HG02938 (cell line): ENCODE results near the gene F5.
A peak's percentile ranks its signal among the peaks of the same experiment; 100 is the strongest.

Source experiments
- ATAC-seq: cut with Tn5 transposase; IDR thresholded peaks from one replicate; pipeline ENCODE4 v1.9.1; 2021; ENCODE audit warnings: mild to moderate bottlenecking, moderate library complexity; ENCODE audit not compliant: unreplicated experiment

Gene F5

DNA sequence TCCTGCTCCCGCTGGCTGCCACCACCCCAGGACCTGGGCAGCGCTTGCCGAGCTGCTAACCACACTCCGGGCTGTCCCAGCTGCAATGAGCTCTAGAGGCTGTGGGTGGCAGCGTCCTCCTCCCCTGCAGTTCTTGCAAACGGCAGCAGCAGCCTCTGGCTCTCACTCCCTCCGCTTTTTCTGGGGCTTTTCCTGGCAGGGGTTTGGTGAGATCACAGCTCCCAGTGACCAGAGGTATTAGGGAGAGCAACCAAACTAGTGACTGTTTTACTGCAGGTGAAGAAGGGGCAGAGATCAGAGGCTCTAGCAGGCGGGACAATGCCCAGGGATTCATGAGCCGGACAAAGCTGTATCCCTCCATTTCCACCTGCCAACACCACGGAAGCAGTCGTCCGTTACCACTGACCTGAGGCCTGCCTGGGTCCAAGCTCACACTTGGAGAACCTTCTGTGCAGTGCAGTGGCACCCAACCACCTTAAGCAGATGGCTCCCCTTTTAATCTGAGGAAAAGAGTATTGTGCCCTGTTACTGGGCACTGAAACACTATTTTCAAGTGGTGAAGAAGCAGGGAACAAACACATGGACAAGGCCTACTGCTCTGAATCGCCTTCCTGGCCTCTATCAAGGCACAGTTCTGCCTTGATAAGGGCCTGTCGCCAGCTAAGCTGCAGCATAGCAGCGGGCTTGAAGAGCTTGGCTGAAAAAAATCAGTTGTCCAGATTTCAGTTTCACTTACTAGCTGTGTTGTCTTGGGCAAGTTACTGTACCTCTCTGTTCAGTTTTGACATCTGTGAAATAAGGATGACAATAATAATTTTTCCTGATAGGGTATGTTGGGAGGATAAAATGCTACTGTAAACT, at the start of gene F5:
Gene F5 (minus strand): TSS at position 87 of the 861 bp plus-strand sequence. CDS start 95 bp downstream, outside the sequence.
- peak; percentile 87 for ATAC-seq

DNA sequence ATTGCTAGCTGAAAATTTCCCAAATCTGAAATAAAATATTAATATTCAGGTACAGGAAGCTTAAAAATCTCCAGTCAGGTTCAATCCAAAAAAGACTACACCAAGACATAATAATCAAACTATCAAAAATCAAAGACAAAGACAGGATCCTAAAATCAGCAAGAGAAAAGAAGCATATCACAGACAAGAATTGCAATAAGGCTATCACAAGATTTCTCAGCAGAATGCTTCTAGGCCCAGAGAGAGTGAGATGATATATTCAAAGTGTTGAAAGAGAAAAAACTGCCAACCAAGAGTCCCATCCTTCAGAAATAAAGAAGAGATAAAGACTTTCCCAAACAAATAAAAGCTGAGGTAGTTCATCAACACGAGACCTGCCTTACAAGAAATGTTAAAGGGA, 48.6 kb upstream of the F5 start:
- no peak for ATAC-seq

GRCh38 chr1:169634145-169634544, 47.9 kb upstream of the F5 start:
- no peak for ATAC-seq

DNA sequence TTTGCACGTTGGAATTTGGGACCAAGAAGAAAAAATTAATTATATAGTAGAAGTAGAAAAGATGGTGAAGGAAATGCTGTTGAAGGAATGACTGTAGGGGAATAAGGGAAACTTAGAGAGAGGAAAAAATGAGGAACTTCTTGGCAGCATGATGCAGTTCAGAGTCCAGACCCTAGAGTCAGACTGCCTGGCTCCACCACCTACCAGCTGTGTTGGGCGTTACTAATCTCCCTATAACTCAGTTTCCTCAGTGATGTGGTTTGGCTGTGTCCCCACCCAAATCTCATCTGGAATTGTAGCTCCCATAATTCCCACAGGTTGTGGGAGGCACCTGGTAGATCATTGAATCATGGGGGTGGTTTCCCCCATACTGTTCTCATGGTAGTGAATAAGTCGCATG, 45.0 kb upstream of the F5 start:
- ATAC-seq, result no peak

DNA sequence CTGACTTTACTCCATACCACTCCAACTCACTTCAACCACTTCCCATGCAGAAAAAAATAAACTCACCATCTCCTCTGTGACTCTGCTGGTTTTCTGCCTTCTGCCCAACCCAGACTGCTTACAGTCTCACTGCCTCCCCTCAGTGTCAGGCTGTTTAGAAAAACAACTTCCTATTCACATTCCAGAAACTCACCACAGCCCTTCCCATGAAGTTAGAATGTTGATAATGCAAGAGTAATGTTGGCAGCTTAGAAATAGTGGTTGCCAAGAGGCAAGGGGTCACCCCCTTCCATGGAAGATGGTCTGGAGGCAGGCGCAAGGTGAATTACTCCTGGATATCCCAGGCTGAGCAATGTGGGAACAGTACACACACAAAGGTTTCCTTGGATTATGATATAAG, 43.7 kb upstream of the F5 start, which contains the start of gene SELP:
Gene SELP (minus strand): TSS at position 119 of the 400 bp plus-strand sequence. CDS start 50 bp downstream, at position 69.
- ATAC-seq, result no peak

DNA sequence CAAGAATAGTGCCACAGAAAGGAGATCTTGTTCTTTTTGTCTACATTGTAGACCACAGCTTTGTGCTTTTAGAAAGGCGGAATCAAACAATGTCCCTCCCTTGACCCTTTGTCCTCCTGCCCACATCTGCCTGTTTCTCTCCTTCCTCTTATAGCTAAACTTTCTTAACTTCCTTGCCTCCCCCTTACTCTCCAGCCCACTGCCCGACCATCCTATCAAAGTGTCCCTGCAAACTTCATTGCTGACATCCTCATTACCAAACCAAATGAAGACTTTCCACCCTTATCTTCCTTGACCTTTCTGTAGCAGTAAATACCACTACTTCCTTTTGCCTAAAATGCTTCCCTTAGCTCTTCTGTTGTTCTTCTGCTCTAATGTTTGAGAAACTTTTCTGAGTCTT, 38.6 kb upstream of the F5 start:
- no peak for ATAC-seq

DNA sequence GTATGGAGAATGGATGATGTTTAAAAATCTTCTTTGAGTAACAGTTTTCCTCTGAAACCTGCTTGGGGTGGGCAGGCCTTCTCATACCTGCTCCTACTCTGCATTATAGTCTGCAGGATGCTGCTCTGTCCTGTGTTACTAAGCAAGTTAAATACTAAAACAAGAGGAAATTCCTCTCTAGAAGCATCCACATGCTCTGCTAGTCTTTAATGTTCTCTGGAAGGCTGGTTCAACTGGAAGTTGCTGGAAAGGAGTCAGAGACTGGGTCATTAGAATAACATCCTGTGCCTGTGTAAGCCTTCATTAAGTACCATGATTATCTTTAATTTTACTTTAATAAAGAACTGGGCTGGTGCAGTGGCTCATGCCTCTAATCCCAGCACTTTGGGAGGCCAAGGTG, 37.8 kb upstream of the F5 start:
- ATAC-seq, result no peak

DNA sequence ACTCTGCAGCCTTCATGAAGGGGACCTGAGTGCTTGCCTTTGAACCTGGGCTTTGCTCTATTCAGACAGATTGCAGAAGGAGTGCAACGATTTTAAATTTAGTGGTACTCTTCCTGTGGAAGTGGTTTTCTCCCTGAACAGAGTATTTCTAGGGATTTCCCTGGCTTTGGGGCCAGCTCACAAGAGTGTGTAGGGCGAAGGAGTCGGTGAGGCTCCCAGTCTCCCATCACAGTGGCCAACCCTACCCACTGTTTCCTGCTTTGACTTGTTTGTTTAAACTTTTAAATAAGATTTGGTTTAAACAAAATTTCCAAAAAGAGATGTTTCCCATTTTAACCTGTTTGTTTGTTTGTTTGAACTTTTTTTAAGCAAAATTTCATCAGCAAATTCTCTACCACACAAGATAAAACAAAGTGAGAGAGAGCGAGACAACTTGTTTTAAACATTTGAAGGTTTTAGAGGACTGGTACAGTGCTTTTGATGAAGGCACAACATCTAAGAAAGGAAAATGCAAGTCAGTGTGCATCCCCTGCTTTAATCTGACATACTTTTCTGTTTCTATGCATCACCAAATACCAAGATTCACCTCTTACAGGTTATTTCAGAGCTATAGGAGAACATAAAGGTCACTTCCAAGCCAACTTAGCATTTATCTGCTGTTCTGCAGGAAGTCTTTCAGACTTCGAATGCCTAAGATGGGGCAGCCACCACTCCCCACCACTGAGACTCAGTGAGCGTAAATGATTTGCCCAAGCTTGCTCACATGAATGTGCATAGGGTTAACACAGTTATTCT, 37.0 kb upstream of the F5 start:
- no peak for ATAC-seq

GRCh38 chr1:169620565-169620964, 34.3 kb upstream of the F5 start:
- no peak for ATAC-seq

GRCh38 chr1:169618367-169618766, 32.1 kb upstream of the F5 start:
- no peak for ATAC-seq

DNA sequence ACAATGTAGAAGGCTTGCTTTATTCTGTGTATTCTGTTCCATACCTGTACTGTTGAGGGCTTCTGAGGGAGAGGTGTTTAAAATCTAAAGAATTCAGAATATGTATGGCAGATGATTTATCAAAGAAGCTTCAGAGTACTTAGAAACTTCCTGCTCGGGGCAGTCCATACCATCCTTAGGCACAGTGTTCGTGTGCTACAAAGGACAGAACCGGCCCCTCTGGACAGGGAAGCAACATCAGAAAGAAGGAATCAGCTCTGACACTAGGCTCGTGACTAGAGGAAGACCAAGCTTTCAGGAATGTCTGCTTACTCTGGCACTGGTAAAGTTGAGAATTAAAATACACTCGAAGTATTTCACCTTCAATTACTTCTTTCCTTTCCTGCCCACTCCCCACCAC, 29.5 kb upstream of the F5 start:
- ATAC-seq, result no peak

GRCh38 chr1:169610858-169611257, 24.6 kb upstream of the F5 start:
- ATAC-seq, result no peak

- ATAC-seq, result no peak
Measured at GRCh38 chr1:169610108-169610507, 23.8 kb upstream of the F5 start.

- no peak for ATAC-seq
Measured at GRCh38 chr1:169608226-169608625, 21.9 kb upstream of the F5 start.

DNA sequence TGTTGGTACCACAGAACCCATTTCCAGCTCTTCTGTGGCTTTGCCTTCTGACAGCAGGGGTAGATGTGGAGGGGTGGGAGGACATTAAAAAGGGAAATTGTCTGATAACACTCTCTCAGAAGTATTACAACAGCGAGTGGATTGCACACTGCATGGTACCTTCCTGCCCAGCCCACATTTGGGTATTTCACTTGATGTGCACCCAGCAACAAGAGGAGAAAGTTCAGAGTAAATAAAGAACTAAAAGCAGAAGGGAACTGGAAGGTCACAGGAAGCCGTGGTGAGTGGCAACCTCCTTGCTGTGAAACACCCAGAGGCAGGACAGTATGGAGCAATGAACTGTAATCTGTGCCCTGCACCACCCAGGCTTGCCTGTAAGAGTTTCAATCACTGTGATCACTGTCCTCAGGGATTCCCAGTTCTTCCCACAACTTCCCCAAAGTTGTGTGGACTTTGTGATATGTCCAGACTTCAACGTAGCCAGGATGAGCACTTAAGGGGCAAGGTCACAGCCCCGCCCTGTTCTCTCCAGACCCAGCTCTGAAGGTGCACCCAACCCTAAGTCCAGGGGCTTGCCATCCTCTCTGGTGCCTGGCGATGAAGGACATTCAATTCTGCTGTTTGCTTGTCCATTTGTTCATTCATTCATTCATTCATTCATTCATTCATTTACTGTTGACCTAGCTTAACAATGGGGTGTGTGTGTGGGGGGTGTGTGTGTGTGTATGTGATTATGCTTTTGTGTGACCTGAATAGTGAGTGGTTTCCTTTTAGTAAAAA, 18.7 kb upstream of the F5 start:
- ATAC-seq, result no peak

- no peak for ATAC-seq
Measured at GRCh38 chr1:169601096-169601881, 15.0 kb upstream of the F5 start.

GRCh38 chr1:169595764-169596711, 9.8 kb upstream of the F5 start:
- ATAC-seq, result no peak

DNA sequence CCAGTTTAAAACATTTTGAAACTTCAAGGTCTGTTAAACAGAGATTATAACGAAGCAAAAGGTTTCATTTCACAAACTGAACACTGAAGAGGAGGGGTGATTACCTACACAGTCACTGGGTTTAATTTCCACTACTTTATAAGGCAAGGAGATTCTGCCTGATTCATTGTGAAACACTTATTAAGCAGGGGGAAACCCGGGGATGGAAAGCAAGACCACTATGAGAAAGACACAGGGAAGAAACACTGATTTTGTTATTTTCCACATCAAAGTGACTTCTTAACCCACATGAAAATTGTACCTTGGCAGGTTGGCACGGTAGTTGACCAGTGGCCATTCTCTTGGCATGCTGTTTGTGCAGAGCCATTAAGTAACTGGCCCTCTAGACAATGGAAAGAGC, 8.1 kb upstream of the F5 start:
- ATAC-seq, result peak; percentile 67

- no peak for ATAC-seq
Measured at GRCh38 chr1:169590932-169591331, 4.7 kb upstream of the F5 start.
